HTR-8/SVneo (cell line): ENCODE results near the gene CACUL1.
"Not testable (repeated sequence)": the region's sequence is repeated elsewhere in the genome, so short reads cannot be mapped to it uniquely, and the experiment has no call there.

Experiments
- DNase-seq: peaks from one replicate; pipeline ENCODE4 v3.0.0; 2011; ENCODE audit warnings: low spot score, mixed read lengths; ENCODE audit not compliant: insufficient read length
- FAIRE-seq: peaks from 2 replicates; lab custom pipeline; 2011; peaks lifted over from hg19 to GRCh38; lab: Jason Lieb, UNC

CACUL1 gene

DNA sequence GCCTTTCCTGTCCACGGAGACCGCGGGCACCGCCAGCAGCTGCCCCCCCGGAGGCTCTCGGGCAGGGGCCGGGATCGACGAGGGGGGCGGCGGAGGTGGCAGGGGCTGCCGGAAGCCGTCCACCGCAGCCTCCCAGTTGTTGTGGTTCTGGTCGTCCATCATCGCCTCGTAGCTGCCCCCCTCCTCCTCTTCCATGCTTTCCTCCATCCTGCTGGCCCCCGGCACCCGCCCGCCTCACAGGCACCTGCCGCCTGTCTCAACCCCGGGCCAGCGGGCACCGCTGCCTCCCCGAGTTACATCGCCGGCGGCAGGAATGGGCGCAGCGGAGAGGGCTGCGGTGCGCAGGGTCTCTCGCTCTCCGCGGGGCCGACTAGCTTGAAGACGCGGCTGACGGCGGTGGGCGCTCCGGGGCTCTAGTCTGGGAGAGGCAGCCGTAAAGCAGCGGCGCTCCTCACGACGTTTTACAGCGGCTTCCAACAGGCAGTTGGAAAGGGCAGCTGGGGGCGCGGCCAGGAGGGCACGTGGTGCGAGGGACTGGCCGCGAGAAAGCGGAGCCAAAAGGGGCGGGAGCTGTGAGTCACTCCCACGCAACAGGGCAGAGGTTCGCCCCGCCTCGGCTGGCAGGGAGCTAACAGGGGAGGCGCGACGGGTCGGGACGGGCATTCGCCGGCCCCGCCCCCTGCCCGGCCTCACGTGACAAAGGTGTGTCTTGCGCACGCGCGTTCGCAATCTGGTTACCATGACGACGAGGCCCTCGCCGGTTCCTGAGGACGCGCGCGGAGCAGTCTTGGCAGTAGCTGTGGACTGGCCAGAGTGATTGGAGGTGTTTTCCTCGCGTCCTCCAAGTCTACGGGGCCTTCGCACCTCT lies at the start of gene CACUL1:
TSS of gene CACUL1 (minus strand) at position 415 of the 868 bp plus-strand sequence. CDS start at position 207, 208 bp downstream.
- FAIRE-seq, result peak; percentile 82
- DNase-seq, result peak; percentile 87

DNA sequence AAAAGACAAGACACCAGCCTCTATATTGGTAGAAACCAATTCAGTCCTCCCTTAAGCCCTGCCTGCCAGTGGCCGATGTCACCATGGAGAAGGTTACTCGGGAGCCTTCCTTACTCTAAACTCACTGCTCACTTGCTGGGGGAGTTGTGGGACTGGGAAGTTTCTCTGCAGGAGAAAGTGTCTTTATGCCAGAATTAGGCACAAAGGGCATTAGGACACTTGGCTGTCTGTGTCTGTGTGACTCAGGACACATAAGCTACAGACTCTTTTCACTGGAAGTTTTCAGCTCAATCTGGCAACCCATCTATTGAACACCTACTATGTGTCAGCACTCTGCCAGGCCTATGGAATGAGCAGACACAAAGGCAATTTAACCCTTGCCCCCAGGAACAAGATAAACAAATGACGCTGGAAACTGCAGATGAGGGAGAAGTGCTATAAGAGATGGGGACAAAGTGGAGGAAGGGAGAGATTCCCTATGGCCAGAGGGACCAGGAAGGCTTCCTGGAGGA lies 49.5 kb upstream of the CACUL1 start:
- no peak for FAIRE-seq

DNA sequence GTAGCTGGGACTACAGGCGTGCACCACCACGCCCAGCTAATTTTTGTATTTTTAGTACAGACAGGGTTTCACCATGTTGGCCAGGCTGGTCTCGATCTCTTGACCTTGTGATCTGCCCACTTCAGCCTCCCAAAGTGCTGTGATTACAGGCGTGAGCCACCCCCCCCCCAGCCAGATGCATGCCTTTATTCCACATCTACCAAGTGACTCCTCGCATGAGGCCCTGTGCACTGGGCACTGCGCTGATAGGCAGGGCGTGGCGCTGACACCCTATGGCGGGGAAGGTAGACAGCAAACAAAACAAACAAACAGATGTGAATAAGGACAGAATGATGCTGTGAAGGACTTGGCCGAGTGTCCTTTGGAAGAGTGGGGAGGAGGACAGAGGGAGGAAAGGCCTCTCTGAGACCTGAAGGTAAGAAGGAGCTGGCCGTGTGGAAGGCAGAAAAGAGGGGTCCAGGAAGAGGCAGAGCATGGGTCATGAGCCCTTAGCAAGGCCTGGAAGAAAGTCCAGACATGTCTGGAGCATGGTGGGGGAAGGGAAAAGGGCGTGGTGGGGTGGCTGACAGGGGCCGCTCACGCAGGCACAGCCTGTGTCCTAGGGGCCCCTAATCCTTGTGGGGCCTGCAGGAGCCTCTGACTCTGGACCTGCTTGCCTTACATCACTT lies 47.5 kb upstream of the CACUL1 start:
- no peak for FAIRE-seq

More for the DNA sequence above, 49.5 kb upstream of the CACUL1 start:
- DNase-seq, result no peak

DNA sequence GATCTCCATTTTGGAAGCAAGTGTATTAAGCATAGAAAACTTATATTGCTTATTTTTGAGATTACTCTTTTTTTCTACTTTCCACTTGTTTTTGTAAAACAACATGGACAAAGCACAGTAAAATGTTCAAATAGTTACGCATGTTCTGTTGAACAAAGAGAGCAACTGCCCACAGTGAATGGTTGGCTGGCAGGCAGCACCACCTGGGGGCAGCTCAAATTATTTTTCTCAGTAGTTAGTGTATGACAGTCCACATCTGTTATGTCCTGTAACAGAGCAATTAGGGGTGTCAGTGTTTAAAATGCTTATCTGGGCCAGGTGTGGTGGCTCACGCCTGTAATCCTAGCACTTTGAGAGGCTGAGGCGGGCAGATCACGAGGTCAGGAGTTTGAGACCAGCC lies 46.1 kb upstream of the CACUL1 start:
- FAIRE-seq (no peak), DNase-seq (no peak)

More for the DNA sequence above, 47.5 kb upstream of the CACUL1 start:
- no peak for DNase-seq

DNA sequence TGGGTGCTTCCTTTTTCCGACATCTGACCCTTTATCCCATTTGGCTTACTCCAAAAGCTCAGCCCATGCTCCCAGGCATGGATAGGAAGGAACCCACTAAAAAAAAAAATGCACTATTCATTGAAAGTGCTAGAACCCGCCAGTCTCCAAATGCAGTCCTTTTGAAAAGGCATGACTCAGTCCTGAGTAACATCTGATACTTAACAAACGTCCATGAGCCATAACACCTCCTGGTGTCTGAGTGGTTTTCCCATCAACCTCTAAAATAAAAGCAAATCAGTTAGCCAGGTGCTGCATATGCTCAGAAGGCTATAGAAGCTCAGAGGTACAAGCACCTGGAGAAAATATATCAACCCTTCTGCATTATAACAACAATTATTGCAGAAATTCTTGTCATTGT lies 45.0 kb upstream of the CACUL1 start:
- no peak for FAIRE-seq

DNA sequence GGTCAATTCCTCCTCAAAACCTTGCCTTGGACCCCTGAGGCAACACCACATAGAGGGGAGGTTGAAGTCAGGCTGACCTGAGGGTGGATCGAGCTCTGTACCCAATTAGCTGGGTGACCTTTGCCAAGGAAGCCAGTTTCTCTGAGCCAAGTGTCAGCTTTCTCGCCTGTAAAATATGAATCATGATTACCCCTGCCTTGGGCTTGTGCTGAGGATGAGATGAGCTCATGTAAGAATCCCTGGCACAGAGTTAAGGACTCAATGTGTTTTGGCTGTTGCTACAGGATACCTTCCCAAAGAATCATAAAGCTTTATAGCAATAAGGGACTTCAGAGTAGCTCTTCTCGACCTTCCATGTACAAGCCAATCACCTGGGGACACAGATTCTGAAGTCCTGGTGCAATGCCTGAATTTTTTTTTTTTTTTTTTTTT lies 43.5 kb upstream of the CACUL1 start:
- DNase-seq (peak; percentile 23), FAIRE-seq (no peak)

More for the DNA sequence above, 45.0 kb upstream of the CACUL1 start:
- DNase-seq, result no peak

DNA sequence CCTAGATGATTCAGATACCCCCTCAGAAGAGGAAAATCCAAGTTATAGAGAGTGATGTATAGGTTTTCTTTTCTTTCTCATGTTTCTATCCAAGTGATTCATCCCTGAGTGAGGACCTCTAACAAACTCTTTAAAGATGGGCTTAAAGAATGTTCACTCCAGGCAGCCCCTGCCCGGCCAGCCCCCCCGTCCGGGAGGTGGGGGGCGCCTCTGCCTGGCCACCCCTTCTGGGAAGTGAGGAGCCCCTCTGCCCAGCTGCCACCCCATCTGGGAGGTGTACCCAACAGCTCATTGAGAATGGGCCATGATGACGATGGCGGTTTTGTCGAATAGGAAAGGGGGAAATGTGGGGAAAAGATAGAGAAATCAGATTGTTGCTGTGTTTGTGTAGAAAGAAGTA lies 40.2 kb upstream of the CACUL1 start:
- FAIRE-seq, DNase-seq: not testable (repeated sequence)

DNA sequence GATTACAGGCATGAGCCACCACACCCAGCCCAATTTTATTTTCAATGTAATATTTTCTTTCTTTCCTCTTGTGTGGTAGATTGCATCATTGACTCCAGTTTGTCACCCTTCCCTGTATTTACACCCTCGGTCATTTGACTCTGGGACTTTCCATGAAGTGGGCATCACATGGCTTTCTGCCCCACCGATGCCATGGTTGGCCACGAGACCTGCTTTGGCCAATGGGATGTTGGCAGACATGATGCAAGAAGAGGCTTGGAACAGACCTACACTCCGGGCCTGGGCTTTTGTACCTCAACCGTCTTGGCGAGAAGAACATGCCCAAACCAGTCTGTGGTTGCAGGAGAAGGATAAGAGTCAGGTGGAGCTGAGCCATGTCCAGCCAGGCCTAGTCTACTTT lies 38.8 kb upstream of the CACUL1 start:
- DNase-seq (no peak), FAIRE-seq (no peak)

DNA sequence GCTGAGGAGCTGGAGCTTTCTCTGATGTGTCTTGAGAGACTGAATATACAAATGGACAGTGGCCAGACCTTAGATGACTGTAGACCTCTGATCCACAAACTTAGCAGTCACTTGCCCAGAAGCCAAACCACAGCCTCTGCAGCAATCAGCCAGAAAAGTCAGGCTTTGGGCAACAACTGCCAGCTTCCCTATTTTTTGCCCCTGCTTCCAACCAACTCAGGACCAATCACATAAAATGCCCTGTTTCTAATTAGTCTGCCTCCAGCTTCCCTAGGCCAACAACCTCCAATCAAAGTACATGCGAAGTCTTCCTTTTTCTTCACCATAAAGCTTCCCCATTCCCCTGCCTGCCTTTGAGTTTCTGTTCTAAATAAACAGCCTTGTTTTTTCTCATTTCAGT lies 37.8 kb upstream of the CACUL1 start:
- FAIRE-seq, result no peak
- no peak for DNase-seq

DNA sequence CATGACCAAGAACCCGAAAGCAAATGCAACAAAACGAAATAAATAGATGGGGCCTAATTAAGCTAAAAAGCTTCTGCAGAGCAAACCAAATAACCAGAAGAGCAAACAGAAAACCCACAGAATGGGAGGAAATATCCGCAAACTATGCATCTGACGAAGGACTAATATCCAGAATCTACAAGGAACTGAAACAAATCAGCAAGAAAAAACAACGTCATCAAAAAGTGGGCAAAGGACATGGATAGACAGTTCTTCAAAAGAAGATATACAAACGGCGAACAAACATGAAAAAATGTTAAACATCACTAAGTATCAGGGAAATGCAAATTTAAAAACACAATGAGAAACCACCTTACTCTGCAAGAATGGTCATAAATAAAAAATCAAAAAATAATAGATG lies 35.3 kb upstream of the CACUL1 start:
- FAIRE-seq (no peak), DNase-seq (no peak)

DNA sequence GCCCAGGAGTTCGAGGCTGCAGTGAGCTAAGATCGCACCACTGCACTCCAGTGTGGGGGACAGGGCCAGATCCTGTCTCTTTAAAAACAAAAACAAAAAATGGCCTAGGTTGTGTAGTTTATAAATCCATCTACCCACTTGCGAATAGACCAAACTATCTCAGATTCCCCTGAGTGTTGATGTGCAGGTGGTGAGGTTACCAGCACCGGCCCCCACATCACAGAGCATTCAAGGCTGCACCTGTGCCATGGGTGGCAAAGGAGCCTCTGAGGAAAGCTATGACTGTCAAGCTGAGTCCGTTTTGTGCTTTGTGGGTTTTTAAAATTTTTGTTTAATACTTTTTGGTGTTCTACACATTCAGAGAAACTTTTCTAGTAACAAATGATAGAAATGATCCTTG lies 30.8 kb upstream of the CACUL1 start:
- FAIRE-seq, result no peak
- no peak for DNase-seq

DNA sequence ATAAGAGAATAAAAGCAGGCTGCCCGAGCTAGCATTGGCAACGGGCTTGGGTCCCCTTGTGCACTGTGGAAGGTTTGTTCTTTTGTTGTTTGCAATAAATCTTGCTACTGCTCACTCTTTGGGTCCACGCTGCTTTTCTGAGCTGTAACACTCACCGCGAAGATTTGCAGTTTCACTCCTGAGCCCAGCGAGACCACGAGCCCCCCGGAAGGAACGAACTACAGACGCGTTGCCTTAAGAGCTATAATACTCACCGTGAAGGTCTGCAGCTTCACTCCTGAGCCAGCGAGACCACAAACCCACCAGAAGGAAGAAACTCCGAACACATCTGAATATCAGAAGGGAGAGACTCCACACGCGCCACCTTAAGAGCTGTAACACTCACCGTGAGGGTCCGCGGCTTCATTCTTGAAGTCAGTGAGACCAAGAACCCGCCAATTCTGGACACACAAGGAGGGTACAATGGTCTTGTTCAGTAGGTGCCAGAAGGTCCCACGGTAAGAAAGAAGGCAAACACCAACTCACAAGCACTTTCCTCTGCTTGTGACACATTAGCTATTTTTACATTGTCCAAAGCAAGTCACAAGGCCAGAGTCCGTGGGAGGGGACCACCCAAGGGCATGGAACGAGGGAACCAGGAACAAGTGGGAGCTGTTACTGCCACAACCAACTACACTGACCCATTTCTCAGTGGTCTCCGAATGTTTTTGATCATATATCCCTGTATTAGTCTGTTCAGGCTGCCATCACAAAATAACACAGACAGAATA lies 29.2 kb upstream of the CACUL1 start:
- DNase-seq (no peak), FAIRE-seq (no peak)

DNA sequence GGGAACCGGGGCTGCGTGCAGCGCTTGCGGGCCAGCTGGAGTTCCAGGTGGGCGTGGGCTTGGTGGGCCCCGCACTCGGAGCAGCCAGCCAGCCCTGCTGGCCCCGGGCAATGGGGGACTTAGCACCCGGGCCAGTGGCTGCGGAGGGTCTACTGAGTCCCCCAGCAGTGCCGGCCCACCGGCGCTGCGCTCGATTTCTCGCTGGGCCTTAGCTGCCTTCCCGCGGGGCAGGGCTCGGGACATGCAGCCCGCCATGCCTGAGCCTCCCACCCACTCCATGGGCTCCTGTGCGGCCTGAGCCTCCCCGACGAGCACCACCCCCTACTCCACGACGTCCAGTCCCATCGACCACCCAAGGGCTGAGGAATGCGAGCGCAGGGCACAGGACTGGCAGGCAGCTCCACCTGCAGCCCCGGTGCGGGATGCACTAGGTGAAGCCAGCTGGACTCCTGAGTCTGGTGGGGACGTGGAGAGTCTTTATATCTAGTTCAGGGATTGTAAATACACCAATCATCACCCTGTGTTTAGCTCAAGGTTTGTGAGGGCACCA lies 28.2 kb upstream of the CACUL1 start:
- not testable (repeated sequence) for FAIRE-seq

DNA sequence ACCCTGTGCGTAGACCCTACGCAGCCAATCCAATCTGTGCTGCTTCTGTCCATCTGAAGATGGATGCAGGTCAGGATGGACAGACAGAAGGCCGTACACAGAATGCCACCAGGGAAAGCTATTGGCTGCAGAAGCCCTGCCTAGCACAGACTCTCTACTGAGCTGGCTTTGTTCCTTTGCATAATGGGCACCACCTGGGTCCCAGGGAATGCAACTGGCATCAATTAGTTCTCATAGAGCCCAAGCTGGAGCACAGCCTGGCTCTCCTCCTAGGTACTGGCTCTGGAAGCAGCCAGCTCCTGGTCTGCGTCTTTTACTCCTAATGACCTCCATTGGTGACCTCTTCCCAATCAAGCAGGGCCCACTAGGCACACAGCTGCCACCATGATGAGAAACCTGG lies 26.8 kb upstream of the CACUL1 start:
- FAIRE-seq, result no peak
- no peak for DNase-seq

More for the DNA sequence above, 28.2 kb upstream of the CACUL1 start:
- DNase-seq, result not testable (repeated sequence)

DNA sequence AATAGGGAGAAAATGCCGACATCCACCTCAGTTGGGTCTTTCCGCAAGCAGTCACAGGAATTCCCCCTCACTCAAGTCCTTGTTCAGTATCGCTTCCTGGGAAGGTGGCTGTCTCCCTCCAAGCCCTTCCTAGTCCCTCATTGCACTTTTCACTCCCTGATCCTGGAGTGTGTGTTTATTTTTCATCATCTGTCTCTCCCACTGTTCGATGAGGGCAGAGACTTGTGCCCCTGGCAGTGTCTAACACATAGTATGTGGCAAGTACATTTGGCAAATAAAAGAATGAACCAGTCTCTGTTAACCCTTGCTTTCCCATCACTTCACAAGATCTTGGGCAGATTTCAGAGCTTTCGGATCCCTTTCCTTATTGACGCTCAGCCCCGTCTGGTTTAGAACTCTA lies 24.0 kb upstream of the CACUL1 start:
- FAIRE-seq, result no peak
- no peak for DNase-seq

DNA sequence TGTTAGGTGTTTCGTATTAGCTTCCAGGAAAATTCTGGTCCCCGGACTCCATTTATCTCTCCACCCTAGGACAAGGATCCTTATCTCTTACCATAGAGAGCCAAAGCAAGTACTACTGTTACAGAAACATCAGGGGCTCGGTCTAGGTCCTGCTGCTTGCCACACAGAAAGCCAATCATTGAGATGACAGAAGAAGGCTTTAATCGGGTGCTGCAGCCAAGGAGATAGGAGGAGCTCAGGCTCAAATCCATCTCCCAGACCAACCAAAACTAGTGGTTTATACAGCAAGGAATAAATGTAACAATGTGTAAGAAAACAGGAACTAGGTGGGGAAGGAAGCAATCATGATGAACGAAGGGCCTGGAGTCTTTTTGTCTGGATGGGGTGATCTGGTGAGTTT lies 22.2 kb upstream of the CACUL1 start:
- DNase-seq (no peak), FAIRE-seq (no peak)

DNA sequence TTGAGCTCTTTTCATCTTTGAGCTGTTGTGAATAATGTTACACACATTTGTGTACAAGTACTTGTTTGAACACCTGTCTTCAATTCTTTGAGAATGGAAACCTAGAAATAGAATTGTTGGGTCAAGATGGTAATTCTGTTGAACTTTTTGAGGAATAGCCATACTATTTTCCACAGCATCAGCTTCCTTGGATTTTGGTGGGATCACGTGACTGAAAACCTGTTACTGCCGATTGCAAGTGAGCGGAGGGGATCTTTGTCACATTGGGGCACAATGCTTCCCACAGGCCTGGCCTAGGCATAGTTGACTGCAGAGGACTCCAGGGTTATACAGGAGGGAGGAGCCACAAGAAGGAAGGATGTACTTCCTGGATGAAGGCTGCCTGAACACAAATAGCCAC lies 21.3 kb upstream of the CACUL1 start:
- no peak for FAIRE-seq

DNA sequence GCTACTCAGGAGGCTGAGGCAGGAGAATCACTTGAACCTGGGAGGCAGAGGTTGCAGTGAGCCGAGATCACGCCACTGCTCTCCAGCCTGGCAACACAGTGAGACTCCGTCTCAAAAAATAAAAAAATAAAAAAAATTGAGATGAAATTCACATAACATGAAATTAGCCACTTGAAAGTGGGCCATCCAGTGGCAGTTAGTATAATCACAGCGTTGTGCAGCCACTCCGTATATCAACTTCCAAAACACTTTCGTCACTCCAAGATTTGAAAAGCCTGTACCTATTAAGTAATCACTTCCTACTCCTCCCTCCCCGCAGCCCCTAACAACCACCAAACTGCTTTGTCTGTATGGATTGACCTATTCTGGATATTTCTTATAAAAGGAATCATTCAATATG lies 20.7 kb upstream of the CACUL1 start:
- DNase-seq (no peak), FAIRE-seq (no peak)

More for the DNA sequence above, 21.3 kb upstream of the CACUL1 start:
- no peak for DNase-seq

DNA sequence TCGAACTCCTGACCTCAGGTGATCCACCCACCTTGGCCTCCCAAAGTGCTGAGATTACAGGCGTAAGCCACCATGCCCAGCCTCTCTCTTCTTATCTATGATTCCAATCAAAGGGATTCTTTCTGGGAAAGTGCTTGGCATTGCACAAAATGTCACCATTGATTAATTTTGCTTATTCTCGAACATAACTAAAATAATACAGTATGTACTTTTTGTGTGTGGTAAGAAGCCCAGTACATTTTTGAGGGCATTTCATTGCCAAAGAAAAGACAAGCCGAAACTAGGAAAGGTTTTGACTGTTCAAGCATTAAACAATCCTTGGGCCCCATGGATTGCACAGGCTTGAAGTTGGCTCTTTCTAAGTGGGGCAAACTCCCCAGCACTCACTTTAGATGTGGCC lies 18.3 kb upstream of the CACUL1 start:
- no peak for FAIRE-seq
- DNase-seq, result no peak

DNA sequence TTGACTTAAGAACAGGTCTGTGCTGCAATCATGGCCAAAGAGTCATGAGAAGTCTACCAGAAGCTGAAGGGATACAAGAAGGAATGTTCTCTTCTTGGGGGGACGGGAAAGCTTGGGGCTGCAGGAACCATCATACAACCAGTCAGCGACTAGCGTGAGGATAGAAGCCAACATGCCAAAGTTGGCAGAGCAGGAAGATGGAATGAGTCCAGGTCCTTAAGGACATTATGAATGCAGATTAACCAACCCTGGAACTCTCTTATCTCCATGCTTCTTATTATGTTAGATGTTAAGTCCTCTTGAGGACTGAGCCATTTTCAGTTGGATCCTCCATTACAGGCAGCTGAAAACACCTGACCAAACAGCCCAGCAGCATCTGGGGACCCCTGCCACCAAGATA lies 17.2 kb upstream of the CACUL1 start:
- no peak for FAIRE-seq
- DNase-seq, result no peak
